NB4 (cell line): ENCODE results near the gene ADPRS.

Source experiments
- MYC ChIP-seq: IDR thresholded peaks from 2 replicates; pipeline ENCODE4 v1.6.1; 2011; ENCODE audit warnings: low read depth, low read length
- POLR2A ChIP-seq: IDR thresholded peaks from 2 replicates; pipeline ENCODE4 v1.6.1; 2011; ENCODE audit warnings: mild to moderate bottlenecking; ENCODE audit not compliant: insufficient read length; ENCODE audit errors: extremely low read depth
- TF ChIP-seq, protein P1 (sequence below): IDR thresholded peaks from 2 replicates; pipeline ENCODE4 v1.6.1; 2011; ENCODE audit warnings: low read depth, low read length
- TF ChIP-seq, protein P2 (sequence below): IDR thresholded peaks from one replicate; pipeline ENCODE4 v1.5.1; 2012; ENCODE audit warnings: low read depth, low read length

DNA sequence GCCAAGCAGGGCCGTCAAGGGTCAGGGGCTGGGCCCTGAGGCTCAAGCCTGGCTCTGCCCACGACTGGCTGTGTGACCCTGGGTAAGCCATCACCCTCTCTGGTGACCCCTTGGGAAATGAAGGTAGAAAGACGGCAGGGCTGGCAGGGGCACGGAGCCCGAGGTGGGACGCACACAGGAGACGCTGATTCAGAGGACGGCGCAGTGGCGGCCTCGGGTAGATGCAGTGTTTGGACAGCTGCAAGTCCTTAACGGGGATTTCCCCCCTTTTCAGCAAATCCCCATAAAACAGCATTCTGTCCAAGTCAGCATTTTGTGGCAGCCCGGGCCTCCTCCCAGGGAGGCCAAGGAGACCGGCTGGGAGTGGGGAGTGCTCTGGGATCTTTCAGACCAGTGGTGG lies 19.6 kb downstream of the ADPRS start:
- TF ChIP-seq, protein P1, sequence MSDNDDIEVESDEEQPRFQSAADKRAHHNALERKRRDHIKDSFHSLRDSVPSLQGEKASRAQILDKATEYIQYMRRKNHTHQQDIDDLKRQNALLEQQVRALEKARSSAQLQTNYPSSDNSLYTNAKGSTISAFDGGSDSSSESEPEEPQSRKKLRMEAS: no peak
- TF ChIP-seq, protein P2, sequence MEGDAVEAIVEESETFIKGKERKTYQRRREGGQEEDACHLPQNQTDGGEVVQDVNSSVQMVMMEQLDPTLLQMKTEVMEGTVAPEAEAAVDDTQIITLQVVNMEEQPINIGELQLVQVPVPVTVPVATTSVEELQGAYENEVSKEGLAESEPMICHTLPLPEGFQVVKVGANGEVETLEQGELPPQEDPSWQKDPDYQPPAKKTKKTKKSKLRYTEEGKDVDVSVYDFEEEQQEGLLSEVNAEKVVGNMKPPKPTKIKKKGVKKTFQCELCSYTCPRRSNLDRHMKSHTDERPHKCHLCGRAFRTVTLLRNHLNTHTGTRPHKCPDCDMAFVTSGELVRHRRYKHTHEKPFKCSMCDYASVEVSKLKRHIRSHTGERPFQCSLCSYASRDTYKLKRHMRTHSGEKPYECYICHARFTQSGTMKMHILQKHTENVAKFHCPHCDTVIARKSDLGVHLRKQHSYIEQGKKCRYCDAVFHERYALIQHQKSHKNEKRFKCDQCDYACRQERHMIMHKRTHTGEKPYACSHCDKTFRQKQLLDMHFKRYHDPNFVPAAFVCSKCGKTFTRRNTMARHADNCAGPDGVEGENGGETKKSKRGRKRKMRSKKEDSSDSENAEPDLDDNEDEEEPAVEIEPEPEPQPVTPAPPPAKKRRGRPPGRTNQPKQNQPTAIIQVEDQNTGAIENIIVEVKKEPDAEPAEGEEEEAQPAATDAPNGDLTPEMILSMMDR: no peak
- TF ChIP-seq POLR2A: no peak
- TF ChIP-seq MYC: no peak
